HG03095 (cell line): Measurements from ENCODE around the gene FAF1.

ENCODE experiments used
- ATAC-seq: cut with Tn5 transposase; IDR thresholded peaks from one replicate; pipeline ENCODE4 v1.9.1; 2021; ENCODE audit warnings: moderate library complexity; ENCODE audit not compliant: unreplicated experiment

FAF1 gene

DNA sequence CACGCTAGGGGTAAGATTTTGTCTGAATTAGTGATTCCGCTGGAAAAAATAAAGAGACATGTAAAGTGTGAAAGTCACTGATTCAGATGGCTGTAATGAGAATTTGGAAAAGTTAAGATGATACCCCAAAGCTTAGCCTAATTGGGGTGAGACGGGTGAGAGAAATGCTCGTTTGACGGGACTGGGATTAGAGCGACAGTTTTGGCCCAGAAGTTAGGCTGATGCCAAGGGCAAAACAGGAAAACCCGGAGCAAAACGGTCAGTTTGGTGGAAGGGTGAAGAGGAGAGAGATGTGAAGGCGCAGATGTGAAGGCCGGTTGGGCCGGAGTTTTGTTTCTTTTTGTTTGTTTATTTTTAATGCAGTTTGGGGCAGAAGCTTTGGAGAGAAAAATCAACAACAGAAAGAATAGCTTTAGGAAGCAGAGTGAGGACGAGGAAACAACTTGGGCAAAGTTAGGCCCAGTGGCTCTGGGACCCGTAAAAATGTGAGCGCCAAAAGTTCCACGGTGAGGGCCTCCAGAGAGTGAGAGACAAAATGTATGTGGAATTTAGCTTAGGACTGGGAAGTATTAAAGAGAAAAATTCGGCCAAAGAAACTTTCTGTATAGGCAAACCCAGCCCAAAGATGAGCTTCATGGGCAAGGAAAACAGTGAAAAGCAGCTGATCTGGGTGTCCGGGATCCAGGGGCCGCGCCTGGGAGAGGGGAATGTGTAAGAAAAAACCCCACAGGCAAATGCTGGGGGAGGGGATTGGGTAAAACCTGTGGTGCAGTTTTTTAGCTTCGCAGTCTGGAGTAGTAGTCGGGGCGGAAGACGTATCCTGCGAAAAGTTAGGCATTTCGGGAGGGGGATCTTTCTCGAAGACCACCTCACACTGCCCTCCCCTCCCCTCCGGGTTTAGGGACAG lies 538.0 kb downstream of the FAF1 start:
- no peak for ATAC-seq

DNA sequence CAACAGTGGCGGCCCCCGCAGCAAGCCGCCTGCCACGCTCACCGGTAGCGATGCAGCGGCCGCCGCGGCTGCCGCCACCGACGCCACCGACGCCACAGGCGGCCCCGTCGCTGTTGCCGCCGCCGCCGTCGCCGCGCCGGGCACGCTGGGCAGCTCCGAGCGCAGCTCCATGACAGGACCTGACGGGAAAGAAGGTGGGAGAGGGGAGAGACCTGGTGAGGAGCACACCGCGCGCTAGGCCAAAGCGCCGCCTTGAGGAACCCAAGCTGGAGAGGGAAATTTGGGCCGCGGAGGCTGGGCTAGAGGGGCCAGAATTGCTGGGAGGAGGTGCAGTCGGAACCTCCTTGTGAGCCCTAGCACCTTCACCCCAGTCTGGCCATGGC lies 538.7 kb downstream of the FAF1 start:
- no peak for ATAC-seq

DNA sequence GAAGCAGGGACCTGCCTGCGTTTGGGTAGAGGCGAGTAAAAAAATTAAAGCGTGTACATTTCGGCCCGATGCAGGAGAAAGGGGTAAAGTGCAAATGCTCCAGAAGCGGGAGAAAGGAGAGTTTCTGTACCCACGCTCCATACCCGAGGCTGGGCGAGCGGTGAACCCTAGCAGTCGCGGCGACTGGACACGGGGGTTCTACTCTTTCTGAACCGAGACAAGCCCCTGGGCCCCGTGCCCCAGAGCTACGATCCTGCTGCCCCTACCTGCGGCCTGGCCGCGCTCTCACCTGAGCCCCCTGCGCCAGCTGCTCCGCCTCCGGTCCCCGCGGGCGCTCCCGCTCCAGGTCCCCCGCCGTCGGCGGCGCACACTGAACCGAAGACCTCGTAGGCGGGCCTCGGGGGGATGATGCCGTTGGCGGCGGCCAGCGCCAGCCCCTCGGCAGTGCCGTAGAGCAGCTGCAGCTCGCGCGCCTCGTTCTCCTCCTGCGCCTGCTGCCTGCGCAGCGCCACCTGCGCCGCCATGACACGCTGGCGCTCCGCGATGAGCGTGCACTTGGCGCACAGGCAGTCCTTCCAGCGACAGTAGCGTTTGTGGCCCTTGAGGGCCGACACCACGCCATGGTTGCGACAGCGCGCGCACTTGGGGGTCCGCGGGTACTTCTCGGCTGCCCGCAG lies 539.2 kb downstream of the FAF1 start:
- ATAC-seq = no peak

DNA sequence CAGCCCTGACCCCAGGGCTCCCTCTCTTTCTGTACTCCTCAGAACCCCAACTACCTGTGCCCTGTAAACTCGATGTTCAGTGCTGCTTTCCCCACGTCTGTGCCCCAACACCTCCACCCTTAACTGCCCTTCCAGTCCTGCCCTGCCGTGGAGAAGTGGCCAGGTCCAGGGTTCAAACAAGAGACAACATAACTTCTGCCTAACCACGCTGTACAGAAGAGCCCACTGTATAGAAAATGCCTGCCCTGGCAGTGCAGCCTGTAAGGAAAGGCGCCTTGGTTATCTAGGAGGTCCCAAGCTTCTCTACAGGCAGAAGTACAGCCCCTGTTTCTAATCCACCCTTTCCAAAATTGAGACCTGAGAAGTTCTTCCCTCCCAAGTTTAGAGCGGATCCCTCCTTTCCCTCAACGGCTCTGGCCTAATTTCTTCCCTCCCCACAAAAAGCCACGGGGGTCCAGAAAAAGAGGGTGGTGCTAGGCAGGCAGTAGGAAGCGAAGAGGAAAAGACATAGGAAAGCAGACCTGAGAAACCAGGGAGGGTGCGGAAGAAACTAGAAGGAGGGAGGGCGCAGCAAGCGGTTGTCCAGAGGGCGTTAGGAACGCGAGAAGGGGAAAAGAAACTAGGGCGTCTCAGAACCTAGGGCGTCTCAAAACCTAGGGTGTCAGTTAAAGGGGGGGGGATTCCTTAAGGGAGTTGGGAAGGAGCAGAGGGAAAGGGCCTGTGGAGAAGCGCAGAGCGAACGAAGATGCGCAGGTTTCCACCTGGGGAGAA lies 540.0 kb downstream of the FAF1 start:
- no peak for ATAC-seq

DNA sequence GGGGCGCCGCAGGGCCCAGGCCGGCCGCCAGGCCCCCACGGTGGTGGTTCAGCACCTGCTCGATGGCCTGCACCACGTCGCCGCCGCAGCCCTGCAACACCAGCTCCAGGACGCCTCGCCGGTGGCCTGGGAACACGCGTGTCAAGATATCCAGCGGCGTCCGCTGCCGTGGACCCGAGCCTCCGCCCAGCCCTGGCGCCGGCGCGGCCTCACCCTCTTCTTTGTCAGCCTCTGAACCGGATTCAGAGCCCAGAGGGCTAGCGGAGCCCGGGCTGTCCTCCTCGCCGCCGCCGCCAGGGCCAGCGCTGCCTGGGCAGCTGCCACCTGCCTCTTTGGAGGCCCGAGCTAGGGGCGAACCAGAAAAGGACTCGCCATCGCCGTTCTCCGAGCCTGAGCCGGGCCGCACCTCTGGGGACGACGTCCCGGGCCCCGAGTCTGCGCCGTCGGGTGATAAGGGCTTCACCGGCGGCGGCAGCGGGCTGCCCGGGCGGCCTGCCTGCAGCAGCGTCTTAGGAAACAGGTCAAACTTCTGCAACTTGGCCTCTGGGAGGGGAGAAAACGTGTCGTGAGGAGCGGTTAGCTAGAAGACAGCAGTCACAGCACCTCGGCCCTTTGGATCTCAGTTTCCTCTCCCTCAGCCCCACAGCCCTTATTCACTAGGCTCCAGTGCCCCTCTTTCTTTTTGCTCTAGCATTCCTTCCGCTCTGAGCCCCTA lies 540.7 kb downstream of the FAF1 start:
- ATAC-seq = no peak

DNA sequence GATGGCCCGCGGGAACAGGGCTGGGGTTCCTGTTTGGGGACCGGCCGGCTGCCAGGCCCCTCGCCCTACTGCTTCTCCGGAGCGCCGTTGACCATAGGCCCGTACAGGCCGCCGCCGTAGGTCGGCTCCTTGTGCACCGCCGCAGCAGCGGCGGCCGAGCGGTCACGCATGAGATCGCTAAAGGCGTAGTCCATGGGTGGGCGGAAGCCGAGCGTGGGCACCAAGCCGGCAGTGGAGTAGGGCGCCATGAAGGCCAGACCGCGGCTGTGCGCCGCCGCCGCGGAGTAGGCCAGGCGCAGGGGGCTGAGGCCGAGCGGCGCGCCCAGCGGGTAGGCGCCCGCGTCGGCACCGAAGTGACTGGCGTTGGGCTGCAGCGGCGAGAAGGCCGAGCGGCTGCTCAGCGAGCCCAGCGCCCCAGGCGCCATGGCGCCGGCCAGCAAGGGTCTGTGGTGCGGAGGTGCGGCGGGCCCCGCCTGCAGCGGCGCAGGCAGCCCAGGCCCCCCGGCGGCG lies 541.4 kb downstream of the FAF1 start:
- no peak for ATAC-seq

DNA sequence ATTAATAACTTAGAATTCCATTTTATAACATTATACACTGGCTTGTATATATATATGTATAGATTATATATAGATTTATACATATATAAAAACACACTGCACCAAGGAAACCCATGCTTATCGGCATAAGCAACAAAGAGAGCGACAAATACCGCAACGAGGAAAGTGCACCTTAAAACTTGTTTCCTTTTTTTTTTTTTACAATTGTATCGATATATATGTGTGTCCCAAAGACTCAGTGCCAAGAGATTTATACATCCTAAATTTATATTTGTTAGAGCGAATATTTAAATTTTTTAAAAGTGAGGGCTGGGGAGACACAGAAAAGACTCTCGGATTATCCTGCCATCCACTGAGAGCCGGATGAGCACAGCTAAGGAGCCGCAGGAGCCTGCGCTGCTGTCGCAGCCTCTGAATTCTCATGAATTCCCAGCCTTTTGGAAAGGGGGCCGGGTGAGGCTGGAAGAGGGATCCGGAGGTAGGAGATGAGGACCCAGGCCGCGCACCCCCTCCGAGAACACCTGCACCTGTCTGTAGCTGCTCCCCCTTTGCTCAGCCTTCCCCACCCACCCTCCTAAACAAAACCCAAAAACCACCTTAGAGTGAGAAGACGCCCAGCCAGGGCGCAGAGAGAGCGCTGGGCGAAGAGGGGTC lies 542.0 kb downstream of the FAF1 start:
- ATAC-seq = no peak

DNA sequence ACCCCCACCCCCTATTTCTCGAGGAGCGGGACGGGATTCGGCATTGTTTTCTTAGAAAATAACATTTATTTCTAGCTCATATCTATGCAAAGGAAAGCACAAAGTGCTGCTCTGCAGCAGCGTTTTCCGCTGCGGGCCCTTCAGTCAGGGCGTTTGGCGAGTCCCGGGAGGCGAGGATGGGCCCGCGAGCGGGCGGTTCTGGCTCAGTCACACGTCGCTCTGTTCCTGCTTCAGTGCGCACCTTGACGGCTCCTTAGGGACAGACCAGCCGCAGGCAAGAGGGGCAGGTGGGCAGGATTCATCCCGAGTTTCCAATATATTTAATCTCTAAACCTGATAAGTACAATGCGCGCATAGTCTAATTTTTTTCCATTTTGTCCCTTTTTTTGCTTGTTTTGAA lies 542.6 kb downstream of the FAF1 start:
- ATAC-seq = no peak

DNA sequence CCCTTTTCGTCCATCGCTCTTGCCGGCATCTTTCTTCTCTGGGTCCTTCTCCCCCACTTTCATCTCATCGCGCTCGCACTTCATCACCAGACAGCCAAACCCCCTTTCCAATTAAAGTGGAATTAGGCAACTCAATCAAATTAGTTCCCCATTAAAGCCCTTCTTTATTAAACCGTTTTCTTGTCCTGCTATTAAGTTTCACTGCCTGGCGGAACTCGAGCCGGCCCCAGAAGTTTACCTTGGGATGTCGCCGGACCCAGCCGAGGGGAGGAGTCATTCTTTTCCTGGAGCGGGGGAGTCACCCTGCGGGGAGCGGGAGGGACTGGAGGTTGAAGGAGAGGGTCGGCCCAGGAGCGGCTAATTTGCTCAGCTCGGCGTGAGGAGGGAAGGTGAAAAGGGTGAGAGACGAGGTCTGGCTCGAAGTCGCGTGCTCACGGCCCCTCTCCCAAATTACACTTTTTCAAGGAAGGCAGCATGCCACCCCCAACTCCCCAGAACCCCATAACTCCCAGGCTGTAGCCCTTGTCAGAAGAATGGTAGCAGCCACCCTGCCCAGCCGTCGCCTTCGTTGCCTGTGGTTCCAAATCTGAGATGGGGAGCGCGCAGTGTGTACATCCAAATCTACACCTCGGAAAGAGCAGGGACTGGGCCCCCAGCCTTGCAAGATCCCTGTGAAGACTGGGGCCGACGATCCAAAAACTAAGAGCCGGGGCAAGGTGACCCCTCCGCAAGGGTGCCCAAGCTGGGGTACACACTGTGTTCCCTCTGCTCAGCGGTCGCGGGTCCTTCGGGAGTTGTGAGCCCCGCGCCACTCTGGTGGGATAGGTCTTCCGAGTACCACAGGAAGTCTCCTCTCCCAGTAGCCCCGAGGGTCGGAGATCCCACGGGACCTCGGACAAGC lies 543.3 kb downstream of the FAF1 start:
- ATAC-seq = no peak

DNA sequence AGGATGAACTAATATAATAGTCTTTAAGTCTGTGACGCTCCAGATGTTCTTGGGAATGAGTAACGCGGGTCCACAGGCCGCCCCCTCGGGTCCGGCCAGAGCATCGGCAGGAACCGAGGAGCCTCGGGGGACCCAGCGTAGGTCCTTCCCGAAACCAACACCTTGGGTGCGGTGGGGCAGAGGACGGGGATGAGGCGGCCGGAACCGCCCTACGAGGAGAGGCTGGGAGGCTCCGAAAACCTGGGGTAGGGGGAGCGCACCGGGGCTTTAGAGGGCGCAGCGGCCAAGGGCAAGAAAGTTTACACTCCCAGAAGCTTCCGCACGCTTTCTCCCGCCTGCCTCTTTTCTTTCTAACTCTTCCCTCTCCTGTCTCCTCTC lies 543.9 kb downstream of the FAF1 start:
- ATAC-seq = no peak

DNA sequence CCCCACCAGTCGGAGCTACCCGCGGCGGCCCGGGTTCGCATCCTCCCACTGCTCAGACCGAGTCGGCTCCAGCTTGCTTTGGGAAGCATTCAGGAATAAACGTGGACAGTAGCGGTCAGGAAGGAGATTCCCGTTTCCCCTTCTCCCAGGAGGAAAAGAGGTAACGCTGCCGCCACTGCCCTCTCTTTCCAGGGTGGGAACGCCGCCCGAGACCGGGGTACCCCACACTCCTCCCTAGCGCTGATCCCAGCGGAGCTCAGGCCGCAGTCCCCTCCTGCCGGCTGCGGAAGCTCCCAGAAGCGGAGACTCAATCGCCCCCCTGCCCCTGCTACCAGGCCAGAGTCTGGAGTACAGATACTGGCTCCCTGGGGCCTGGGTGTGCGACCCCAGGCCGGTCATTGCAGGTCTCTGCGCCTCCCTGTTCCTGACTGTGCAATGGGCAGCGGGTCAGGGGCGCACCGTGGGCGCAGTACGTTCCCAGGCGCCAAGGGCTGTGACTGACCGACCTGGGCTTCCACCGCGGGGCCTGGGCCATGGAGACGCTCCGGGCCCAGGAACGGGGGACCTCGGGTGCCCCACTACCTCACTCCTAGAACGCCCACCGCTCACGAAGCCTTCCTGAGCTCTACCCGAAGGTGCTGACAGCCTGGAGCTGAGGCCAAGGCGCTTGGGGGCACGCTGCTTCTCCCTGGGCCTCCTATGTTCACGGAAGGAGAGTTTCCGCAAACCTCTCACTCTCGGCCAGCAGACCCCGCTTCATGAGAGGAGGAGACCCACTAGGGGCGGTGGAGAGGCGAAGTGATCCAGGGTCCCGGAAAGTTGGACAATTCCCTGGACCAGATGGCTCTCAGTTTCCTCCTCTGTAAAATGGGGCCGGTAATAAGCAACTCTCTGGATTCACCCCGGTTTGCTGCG lies 544.6 kb downstream of the FAF1 start:
- ATAC-seq = no peak

DNA sequence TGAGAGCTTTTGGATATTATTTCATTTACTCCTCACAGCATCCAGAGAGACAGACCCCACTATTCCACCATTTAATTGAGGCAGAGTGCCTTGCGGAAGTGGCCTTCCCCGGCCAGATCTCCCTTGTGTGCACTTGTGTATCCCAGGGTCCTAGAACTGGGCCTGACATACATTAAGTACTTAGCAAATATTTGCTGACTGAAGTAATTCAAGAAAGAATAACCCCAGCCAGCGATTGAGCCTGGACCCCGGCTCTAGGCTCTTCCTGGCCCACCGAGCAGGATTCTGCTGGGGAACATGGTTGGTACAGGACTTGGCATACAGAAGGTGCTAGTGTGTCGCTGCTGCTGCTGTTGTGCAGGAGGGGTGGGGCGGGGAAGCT lies 545.2 kb downstream of the FAF1 start:
- no peak for ATAC-seq

DNA sequence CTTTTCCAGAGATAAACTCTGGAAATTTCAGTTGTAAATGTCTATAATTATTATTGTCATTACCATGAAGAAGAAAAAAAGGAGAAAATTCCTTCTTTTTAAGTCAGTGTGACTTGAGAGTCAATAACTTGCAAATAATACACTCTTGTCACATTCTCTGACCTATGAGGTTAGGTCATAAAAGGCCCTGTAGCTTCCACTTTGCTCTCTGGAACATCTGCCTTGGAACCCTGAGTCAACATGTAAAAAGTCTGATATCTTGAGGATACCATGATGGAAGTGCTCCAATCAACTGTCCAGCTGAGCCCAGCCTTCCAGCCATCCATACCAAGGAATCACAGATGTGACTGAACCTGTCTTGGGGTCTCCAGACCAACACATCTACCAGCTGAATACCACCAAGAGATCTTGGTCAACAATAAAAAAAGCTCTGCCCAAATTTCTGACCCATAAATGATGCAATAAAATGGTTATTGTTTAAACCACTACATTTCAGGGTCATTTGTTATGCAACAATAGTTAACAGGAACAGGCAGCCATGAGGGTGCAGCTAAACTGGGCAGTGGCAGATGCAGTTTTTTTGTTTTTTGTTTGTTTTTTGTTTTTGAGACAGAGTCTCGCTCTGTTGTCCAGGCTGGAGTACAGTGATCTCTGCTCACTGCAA lies 547.1 kb downstream of the FAF1 start:
- ATAC-seq = no peak

DNA sequence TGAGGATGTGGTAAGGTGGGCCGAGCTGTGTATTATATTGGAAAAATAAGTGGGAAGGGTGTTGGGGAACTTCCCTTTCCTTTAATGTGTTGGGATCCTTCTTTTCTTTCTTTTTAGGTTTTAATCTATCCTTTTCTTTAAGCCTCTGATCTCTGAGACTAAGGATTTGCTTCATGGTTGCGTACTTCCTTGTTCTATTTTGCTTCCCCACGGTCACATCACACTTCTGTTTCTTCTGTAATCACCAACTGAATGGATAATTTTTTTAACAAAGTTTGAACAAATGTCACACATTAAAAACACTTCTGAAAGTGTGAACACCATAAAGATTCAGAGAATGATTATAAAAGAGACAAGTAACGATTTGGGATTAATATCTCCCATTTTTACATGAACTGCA lies 554.3 kb downstream of the FAF1 start:
- no peak for ATAC-seq

DNA sequence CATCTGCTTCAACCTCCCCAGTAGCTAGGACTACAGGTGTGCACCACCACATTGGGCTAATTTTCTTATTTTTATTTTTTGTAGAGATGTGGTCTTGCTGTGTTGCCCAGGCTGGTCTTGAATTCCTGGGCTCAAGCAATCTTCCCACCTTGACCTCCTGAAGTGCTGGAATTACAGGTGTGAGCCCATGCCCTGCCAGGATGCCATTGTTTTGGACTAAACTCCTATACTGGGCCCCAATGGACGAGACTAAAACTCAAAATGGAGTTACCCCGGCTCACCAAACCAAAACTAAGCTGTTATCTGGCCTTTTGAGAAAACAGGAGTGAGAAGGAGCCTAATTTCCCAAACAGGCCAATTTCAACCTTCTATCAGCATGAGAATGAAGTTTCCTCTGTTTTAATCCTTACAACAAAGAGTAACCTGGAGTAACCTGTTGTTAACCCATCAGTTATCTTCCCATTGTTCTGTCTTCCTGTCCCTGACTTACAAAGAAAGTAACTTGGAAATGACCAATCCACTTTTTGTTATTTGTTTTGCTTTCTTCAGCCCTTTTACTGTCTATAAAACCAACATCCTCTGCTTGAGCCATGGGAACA lies 566.4 kb downstream of the FAF1 start:
- no peak for ATAC-seq
